Suppressor macrophage (primary cell): ENCODE results near the gene GRXCR2.
"Not testable (repeated sequence)": the region's sequence is repeated elsewhere in the genome, so short reads cannot be mapped to it uniquely, and the experiment has no call there.

ENCODE experiments used
- DNase-seq, 4 experiments: peaks; one replicate each; pipeline ENCODE4 v3.0.0-alpha.2; 2020 to 2022
- total RNA-seq, 17 experiments: gene quantifications; one replicate each; lab custom pipeline; 2026; ENCODE audit warnings: mixed read lengths in 6 of 17, inconsistent platforms in 3 of 17; lab: John Stamatoyannopoulos, UW

GRXCR2 gene, protein sequence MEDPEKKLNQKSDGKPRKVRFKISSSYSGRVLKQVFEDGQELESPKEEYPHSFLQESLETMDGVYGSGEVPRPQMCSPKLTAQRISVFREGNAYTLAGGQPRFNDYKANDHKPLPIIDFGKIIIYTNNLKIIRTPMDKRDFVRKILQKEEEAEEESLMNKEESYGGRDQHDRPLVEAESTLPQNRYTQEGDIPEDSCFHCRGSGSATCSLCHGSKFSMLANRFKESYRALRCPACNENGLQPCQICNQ
- total RNA-seq: 0 to 0.88 (median 0) reads per million in 17 experiments

DNA sequence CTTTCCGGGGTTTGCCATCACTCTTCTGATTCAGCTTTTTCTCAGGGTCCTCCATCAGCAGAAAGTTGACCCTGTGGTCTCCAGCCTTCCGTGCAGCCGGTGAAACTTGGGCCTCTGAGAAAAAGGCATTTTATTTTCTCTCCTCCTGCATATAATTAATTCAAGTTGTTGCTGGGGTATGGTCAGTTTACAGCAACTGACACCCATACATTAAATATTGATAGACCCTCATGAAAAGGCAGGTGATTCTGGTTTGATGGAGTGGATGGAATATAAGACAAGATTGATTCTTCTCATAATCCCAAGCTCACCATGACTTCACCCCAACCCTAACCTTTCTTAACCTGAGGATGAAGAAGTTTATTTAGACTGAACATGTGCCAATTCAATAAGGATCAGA, at the start of gene GRXCR2:
GRXCR2 (minus strand) TSS at position 101 of the 400 bp plus-strand sequence; CDS start at position 55, 46 bp downstream.
- DNase-seq: no peak

DNA sequence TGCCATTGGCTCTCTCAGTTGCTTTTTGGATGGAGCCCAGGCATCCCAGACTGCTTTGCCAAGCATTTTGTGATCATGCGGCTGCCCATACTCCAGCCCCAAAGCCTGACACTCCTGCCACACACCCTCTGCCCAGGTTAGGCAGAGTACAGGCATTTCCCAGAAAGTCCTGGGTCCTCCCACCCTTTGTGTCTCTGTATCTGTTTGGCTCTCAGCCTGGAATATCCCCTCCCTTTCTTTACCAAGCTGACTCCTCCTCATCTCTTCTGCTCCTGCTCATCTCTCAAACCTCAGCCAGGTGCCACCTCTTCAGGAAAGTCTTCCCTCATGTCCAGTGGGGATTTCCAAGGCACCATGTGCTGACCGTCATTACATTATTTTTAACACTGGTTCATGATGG, 49.2 kb upstream of the GRXCR2 start:
- DNase-seq: no peak

- DNase-seq: no peak
Observed at GRCh38 chr5:145921211-145921610, 48.4 kb upstream of the GRXCR2 start.

DNA sequence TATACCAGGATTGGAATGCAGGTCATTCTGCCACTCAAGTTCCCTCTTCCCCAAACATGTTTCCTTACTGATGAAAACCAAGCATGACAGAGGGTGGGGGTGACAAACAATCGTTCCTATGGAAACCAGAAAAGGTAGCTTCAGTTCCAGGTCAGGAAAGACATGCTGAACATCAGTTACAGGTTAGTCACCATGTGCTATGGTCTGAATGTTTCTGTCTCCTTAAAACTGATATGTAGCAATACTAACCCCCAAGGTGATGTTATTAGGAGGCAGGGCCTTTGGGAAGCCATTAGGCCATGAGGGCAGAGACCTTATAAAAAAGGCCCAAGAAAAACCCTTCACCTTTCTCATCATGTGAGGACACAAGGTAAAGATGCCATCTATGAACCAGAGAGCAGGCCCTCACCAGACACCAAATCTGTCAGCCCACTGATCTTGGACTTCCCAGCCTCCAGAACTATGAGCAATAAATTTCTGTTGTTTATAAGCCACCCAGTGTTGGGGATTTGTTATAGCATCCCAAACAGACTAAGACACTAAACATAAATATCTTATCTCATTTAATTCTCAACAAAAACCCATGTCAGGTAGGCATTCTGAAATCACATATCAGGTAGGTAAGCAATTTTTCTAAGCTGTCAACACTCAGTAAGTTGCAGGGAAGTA, 47.9 kb upstream of the GRXCR2 start:
- DNase-seq: no peak

DNA sequence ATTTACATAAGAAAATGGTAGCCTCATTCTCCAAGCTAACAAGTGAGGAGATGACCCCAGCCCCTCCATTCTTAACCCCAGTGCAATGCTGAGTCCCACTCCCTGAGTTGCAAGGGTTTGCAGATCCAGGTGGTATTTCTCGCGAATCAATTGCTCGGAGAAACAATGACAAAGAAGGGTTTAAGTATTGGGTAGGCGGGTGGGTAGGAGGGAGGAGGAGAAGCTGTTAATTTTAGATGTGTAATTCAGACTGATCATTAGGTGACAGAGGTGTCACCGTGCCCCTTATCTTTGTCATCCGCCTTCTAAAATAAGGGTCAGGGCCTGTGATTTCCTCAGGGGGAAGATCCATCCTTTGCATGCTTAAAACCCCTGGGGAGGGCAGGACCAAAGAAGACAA, 46.6 kb upstream of the GRXCR2 start:
- DNase-seq: no peak

- DNase-seq: no peak
Observed at GRCh38 chr5:145918397-145918796, 45.6 kb upstream of the GRXCR2 start.

GRCh38 chr5:145917288-145917687, 44.5 kb upstream of the GRXCR2 start:
- peak in 1 of 4 experiments; percentile 5 for DNase-seq

DNA sequence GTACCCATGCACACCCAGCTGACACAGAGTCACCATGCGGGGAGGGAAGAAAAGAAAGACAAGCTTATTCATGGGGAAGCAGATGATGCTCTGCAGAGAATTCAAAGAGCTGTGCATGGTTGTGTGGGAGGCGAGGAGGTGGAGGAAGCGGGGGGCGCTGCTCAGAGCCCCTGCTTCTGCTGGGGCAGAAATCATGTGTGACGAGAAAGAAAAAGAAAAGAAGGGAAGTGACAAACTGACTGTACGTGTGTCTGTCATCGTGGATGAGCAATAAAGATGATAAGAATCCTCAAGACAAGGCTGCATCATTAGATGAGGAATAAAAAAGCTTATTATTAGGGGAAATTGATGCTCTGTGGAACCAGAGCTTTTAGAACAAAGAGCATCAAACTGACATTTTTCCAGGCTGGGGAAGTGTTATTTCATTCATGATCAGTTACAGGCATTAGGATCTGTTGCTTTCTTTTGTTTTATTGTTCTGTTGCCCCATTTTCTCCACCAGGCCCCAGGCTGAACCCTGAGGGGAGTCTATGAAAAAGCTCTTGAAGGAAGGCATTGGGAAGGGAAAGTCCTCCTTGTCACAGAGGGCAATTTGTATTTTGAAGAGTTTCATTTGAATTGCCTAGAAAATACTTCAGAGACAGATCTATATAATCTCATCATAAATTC, 43.3 kb upstream of the GRXCR2 start:
- DNase-seq: peak; percentile 22 to 59 (median 44)

DNA sequence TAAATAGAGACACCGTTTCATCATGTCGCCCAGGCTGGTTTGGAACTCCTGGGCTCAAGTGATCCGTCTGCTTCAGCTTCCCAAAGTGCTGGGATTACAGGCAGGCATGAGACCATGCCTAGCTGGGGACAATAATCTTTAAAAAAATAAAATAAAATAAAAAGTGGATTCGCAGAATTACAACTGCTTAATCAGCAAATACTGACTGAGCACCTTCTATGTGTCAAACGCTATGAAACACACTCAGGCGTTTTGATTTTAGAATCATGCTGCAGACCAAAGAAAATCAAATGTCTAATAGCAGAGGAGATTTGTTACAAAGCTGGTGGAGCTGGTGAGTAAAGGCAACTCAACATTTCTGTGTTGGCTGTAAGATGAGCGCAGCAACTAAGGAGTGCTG, 40.9 kb upstream of the GRXCR2 start:
- no peak for DNase-seq

- no peak for DNase-seq
Observed at GRCh38 chr5:145912594-145912993, 39.8 kb upstream of the GRXCR2 start.

DNA sequence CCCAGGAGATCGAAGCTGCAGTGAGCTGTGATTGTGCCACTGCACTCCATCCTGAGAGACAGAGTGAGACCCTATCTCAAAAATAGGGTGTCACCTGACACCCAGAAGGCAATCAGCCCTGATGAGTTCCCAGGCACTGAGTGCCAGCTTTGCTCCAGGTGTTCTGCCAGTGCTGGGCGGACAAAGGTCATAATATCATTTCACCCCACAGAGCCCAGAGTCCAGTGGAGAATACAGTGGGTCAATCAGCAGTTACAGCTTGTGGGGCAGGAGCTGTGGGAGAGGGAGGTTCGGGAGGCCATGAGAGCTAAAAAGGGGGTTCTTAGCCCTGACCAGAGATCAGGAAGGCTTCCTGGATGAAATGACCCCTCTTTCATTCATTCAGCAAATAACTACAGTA, 39.2 kb upstream of the GRXCR2 start:
- no peak for DNase-seq

DNA sequence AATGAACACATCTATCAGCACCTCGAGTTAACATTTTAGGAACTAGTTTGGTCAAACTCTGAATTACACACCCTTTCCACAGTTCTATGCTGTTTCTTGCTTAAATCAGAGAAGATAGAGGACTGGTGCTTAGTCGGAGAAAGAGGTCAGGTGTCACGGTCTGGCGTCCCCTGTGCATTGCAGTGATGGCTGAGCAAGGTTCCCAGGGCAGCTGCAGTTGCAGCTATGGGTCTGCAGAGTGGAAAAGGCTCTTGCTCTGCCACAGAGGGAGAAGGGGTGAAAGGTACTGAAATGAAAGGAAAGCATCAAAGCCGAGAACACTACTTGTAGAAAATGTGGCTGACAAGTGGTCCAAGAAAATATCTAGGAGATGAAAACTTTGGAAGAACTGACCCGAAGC, 38.4 kb upstream of the GRXCR2 start:
- no peak for DNase-seq

- no peak for DNase-seq
Observed at GRCh38 chr5:145908206-145908960, 35.6 kb upstream of the GRXCR2 start.

DNA sequence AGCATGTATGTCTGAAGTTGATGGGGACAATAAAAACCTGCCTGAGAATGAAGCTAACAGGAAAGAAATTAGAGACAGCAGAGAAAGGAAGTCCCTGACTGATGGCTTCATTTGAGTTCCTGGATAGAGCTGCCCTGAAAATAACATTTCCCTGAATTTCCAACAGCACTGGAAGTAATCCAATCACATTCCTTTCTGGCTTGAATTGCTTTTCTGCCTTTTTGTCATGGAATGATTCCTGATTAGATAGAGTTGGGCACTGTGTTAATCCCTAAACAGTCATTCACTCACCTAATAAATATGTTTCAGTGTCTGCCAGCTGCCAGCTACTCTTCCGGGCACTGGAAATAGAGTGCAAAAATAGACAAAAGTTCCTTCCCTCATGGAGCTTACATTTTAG, 33.6 kb upstream of the GRXCR2 start:
- no peak for DNase-seq

DNA sequence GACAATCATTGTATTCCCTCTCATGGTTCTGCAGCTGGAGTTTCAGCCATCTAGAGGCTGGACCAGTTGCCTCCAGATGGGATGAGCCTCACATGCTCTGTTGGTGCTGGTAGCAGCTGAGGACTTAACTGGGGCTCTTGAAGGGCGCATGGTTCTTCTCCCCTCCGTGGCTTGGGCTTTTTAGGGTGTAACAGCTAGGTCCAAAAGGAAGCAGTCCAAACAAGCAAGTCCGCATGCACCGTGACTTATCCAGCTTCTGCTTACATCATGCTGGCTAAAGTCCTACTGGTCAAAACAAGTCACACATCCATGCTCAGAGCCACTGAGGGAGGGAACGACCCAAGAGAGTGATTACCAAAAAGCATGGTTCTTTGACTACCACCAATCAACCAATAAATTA, 31.9 kb upstream of the GRXCR2 start:
- no peak for DNase-seq

- DNase-seq: no peak
Observed at GRCh38 chr5:145903867-145904266, 31.1 kb upstream of the GRXCR2 start.

DNA sequence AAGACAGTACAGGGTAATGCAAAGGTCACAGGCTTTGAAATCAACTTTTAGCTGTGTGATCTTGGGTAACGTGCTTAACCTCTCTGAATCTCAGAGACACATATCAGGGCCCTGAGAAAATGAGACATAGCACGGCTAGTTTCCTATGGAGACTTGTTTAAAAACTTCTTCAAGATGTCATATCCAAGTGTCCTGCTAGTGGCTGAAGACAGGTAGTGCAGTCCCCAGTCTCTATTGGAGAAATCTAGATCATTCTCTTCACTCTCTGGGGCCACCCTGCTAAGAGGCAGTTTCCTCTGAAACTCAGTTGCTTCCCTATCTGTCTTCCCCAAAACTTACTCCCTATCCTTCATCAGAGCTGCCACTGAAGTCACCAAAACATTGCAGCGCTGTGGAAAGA, 30.3 kb upstream of the GRXCR2 start:
- DNase-seq: peak in 3 of 4 experiments; percentile 10 to 24 (median 20)

DNA sequence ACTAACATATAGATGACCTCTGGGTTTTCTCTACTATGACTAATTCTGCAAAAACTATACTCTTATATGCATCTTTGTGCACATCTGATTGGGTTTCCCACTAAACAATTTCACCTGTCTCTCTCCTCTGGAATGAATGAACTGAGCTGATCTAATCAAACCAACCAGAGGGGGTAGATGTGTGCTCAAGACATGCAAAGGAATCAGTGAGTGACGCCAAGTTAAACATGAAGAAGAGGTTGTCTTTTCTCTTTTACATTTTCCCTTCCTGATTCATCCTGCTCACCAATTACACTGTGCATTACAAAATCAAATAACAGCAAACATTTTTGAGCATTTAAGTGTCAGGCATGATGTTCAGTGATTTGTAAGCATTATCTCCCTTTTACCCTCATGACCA, 29.6 kb upstream of the GRXCR2 start:
- no peak for DNase-seq

GRCh38 chr5:145898171-145898570, 25.4 kb upstream of the GRXCR2 start:
- no peak for DNase-seq

- DNase-seq: not testable (repeated sequence)
Observed at GRCh38 chr5:145891378-145891777, 18.6 kb upstream of the GRXCR2 start.

DNA sequence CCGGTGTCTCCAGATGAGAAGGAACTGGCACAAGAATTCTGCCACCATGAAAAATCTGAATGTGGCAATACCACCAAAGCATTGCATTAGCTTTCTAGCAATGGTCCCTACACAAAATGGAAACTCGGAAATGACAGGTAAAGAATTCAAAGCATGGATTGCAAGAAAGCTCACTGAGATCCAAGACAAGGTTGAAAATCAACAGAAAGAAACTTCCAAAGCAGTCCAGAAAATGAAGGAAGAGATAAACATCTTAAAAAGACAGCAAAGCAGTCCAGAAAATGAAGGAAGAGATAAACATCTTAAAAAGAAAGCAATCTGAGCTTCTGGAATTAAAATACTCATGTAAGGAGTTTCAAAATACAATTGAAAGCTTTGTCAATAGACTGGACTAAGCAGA, 16.8 kb upstream of the GRXCR2 start:
- no peak for DNase-seq

- DNase-seq: peak; percentile 14 to 44 (median 38)
Observed at GRCh38 chr5:145887976-145888574, 15.3 kb upstream of the GRXCR2 start.

DNA sequence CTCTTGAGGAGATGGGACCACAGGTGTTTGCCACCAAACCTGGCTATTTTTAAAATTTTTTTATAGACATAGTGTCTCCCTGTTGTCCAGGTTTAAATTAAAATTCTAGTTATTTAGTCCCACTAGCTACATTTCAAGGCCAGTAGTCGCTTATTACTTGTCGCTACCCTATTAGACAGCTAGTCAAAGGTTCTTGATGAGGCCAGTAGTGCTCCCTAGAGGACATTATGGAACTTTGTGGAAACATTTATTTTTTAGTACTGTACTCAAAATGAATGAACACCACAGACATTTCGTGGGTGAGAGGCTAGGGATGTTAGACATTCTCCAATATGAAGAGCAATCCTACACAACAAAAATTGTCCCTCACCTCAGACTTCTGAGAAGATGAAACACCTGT, 14.4 kb upstream of the GRXCR2 start:
- DNase-seq: no peak
